Right renal cortex interstitium (tissue), 3 donors: ENCODE results near the gene MYO5C. TPM values are rescaled to one million over a fixed set of nuclear protein-coding genes. Genes with fewer than 3 reads are reported as not detected.

Source experiments
- DNase-seq, 3 donors: peaks; one replicate each; pipeline ENCODE4 v3.0.0-alpha.2; 2013; ENCODE audit warnings: low read depth in 3 of 3, low spot score in 2 of 3
- polyA plus RNA-seq, 3 donors: library from polyadenylated mRNA; unstranded; fragments of 120-200 nt; gene quantifications; one replicate each; pipeline ENCODE4 v1.2.1, GENCODE V29; 2013; ENCODE audit not compliant: insufficient read length in 3 of 3

The MYO5C gene, protein sequence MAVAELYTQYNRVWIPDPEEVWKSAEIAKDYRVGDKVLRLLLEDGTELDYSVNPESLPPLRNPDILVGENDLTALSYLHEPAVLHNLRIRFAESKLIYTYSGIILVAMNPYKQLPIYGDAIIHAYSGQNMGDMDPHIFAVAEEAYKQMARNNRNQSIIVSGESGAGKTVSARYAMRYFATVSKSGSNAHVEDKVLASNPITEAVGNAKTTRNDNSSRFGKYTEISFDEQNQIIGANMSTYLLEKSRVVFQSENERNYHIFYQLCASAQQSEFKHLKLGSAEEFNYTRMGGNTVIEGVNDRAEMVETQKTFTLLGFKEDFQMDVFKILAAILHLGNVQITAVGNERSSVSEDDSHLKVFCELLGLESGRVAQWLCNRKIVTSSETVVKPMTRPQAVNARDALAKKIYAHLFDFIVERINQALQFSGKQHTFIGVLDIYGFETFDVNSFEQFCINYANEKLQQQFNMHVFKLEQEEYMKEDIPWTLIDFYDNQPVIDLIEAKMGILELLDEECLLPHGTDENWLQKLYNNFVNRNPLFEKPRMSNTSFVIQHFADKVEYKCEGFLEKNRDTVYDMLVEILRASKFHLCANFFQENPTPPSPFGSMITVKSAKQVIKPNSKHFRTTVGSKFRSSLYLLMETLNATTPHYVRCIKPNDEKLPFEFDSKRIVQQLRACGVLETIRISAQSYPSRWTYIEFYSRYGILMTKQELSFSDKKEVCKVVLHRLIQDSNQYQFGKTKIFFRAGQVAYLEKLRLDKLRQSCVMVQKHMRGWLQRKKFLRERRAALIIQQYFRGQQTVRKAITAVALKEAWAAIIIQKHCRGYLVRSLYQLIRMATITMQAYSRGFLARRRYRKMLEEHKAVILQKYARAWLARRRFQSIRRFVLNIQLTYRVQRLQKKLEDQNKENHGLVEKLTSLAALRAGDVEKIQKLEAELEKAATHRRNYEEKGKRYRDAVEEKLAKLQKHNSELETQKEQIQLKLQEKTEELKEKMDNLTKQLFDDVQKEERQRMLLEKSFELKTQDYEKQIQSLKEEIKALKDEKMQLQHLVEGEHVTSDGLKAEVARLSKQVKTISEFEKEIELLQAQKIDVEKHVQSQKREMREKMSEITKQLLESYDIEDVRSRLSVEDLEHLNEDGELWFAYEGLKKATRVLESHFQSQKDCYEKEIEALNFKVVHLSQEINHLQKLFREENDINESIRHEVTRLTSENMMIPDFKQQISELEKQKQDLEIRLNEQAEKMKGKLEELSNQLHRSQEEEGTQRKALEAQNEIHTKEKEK (N-terminal part only)
- polyA plus RNA-seq = 10 to 100 TPM; 20.6 to 22.0 (median 20.8) TPM

- no peak for DNase-seq
Measured at GRCh38 chr15:52295421-52296001, at the start of gene MYO5C. TSS of gene MYO5C (minus strand) at chr15:52295804. CDS start at chr15:52295636, 168 bp downstream.

GRCh38 chr15:52344592-52344991 is 49.0 kb upstream of the MYO5C start:
- no peak for DNase-seq

- no peak for DNase-seq
Measured at GRCh38 chr15:52343831-52344230, 48.2 kb upstream of the MYO5C start.

DNA sequence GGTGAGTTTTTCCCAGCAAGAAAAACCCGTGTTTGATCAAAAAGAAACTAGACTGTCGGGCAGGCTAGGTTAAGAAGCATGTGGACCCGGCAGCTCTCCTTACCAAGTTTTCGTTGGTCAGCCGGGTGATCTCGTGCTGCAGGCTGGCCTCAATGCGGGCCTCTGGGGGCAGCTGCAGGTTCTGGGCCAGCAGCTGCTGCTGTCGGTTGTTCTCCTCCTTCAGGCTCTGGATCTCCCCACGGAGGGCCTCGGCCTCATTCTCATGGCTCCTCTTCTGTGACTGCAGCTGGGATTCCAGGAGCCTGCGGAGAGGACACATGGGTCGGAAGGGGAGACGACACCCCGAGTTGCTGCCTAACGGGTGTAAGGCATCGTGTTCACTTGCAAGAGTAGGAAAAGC is 44.5 kb upstream of the MYO5C start:
- DNase-seq = no peak

GRCh38 chr15:52338891-52339290 is 43.3 kb upstream of the MYO5C start:
- DNase-seq = no peak

- no peak for DNase-seq
Measured at GRCh38 chr15:52338058-52338457, 42.5 kb upstream of the MYO5C start.

DNA sequence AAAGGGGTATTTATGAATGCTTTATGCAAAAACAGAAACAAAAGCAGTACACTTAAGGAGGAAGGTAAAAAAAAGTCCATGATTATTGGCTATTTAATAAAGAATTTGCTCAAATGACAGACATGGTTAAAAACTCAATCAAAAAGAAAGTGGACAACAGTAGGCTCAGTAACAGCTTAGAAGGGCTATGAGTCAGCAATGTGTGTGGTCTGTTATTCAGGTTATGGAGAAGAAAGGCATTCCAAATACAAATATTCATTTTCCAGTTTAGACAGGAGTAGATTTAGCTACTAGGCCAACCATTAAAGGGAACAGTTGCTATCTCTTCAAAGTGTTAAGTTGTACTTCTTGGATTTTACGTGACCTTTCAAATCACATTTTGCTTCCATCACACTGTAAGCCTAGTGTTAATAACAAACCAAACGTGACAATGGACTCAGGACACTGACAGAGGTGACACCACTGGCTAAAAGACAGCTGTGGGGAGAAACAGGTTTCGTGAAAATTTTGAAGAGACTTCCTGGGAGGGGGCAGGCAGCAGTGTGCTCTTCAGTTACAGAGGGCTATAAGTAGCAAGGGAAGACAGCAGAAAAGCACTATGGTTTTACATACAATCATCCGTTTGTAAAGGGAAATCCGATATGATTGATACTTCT is 41.7 kb upstream of the MYO5C start:
- no peak for DNase-seq

DNA sequence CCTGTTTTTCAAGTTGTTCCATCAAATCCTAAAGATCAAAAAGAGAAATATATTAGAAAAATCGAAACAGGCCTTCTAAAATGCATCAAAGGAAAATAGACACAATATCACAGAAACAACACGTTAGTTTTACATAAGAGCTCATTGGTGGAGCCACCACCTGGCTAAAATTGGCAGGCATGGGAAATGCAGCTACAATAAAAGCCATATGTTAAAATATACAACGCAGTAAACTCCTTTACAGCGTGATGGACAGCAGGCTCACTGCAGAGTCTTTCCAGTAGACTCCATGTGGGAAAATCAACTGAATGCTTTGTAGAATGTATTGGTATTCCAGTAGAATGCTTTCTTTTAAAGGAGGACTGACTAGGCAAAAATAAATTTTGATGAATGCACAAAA is 40.9 kb upstream of the MYO5C start:
- no peak for DNase-seq

DNA sequence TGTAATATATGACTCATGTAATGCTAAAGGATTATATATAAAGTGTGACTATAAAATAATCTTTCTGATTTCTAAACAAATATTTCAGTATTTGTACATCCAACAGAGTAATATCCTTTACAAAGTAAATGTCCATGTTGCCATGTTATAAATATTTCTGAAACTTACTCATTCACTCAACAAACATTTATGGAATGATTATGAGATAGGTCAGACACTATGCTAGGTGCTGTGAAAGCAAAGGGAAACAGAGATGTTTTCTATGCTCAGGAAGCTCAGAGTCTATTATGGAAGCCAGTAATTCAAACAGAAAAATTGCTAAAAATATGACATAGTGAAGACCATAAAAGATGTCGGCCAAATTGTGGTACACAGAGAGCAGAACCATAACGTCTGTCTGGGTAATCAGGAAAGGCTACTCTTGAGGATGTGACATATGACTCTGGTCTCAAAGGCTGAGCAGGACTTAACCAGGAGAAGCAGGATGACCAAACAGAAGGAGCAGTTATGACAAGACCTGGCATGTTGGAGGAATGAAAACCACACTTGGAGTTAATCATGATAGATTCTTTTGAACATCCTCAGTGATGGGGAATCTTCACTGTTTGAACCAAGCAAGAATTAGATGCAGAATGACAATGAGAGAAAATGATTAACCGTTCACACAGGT is 39.0 kb upstream of the MYO5C start:
- no peak for DNase-seq

GRCh38 chr15:52331490-52332240 is 36.1 kb upstream of the MYO5C start:
- DNase-seq = no peak

- DNase-seq = no peak
Measured at GRCh38 chr15:52329987-52330386, 34.4 kb upstream of the MYO5C start.

DNA sequence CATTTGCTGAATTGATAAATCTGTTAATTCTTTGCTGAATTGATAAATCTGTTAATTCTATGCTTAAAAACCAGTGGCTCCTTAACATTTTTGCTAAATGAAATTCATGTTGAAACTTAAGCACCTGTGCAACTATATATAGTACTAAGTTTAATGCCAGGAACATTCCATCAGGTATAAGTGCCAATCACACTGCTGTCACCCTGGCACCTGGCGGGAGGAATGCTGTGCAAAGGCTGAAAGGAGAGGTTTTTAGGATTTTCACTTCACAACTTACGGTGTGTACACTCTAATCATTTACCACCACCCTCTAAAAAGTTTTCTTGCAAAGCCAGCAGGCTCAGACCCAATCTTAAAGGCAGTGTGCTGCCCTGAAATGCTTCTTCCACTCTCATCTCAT is 33.5 kb upstream of the MYO5C start:
- no peak for DNase-seq

DNA sequence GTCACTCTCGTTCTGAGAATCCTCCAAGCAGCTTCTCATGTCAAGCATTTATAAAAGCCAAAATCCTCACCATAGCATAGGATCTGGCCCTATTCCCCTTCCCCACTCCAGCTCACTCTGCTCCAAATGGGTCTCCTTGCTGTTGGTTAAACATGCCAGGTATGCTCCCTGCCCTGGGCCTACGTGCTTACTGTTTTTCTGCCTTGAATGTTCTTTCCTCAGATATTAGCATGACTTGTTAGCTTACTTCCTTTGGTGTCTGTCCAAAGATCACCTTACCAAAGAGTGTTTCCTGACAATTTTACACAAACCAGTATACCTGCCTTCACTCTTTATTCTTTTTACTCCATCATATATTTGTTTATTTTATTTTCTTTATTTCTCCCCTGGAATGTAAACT is 33.1 kb upstream of the MYO5C start:
- no peak for DNase-seq

GRCh38 chr15:52326756-52327155 is 31.2 kb upstream of the MYO5C start:
- DNase-seq = no peak

- no peak for DNase-seq
Measured at GRCh38 chr15:52324109-52324508, 28.5 kb upstream of the MYO5C start.

DNA sequence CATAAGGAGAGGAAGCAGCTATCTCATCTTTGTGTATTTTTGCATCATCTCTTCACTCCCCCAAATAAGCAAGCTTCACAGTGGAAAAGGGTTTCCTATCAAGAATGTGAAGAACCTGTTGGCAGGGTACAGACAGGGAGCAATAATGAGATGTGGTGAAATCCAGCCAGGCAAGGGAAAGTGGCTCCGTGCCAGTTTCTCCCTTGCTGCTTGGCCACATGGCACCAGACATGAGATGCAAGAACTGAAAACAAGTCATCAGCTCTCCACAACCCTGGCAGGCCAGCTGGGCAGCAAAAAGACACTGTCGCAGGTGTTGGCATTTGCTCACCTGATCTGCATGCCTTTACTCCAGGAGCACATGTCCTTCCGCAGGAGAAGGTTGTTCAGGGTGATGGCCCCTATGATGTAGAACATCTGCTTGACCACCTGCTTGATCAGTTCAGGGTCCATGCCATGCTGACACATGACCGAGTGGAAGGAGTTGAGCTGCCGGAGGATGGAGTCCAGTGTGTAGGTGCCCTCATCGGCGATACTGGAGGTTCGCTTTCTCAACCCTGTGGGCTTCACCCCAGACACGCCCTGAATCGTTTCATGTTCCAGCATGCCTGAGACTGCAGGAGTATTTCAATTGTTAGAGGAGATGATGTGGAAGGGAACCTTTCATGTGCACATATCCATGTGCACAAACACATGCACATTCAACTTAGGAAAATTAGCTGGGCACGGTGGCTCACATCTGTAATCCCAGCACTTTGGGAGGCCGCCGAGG is 23.3 kb upstream of the MYO5C start:
- DNase-seq = no peak

DNA sequence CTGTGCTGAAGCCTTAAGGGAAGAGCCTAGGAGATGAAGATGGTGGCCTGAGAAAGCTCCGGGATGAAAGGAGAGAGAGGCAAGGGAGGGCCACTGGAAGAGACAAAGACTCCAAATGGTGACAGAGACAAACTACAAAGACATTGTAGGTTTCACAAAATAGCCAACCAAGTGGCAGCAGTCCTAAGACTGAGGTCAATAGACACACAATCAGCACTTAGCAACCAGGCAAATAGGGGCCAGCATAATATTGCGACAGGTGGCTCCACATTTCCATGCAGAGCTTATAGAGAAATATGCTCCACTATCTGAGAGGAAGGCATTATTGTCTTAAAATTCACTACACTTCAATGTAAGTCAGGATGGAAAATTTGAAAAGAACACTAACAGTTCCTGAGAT is 22.1 kb upstream of the MYO5C start:
- DNase-seq = no peak

GRCh38 chr15:52317022-52317421 is 21.4 kb upstream of the MYO5C start:
- DNase-seq = no peak
